Skeletal muscle tissue (tissue), 4 donors: ENCODE results near the gene SLC39A12. TPM values are rescaled to one million over a fixed set of nuclear protein-coding genes. Genes with fewer than 3 reads are reported as not detected.

Source experiments
- H3K27ac ChIP-seq: one replicate; pipeline ENCODE4 v1.7.0; 2013; ENCODE audit warnings: mild to moderate bottlenecking, low read depth, low read length, inconsistent platforms
- H3K27me3 ChIP-seq, 3 donors: one replicate each; pipeline ENCODE4 v1.7.0; 2013; ENCODE audit warnings: low read length in 3 of 3; ENCODE audit not compliant: control insufficient read depth in 3 of 3, insufficient read depth in 3 of 3
- H3K36me3 ChIP-seq, 3 donors: one replicate each; pipeline ENCODE4 v1.7.0; 2013; ENCODE audit warnings: low read length in 3 of 3; ENCODE audit not compliant: control insufficient read depth in 3 of 3, insufficient read depth in 3 of 3
- H3K4me1 ChIP-seq, 3 donors: one replicate each; pipeline ENCODE4 v1.7.0; 2013; ENCODE audit warnings: low read length in 3 of 3, mild to moderate bottlenecking in 3 of 3; ENCODE audit not compliant: control insufficient read depth in 3 of 3, insufficient read depth in 3 of 3
- H3K4me3 ChIP-seq, 3 donors: one replicate each; pipeline ENCODE4 v1.7.0; 2013; ENCODE audit warnings: low read length in 3 of 3
- H3K9ac ChIP-seq, 3 donors: one replicate each; pipeline ENCODE4 v1.7.0; 2013; ENCODE audit warnings: low read length in 3 of 3, mild to moderate bottlenecking in 3 of 3, moderate library complexity in 2 of 3, low read depth in 1 of 3
- H3K9me3 ChIP-seq, 3 donors: one replicate each; pipeline ENCODE4 v1.7.0; 2013; ENCODE audit warnings: low read length in 3 of 3; ENCODE audit not compliant: control insufficient read depth in 3 of 3
- total RNA-seq: library from RNA; depleted of rRNA; stranded (reverse); fragments of >200 nt; gene quantifications from one replicate; pipeline ENCODE4 v1.2.3, GENCODE V29; 2014
- donor health status: Osteomylitis.

Gene SLC39A12
- total RNA-seq, 1 donor from 2014 or later: under 0.01 TPM

DNA sequence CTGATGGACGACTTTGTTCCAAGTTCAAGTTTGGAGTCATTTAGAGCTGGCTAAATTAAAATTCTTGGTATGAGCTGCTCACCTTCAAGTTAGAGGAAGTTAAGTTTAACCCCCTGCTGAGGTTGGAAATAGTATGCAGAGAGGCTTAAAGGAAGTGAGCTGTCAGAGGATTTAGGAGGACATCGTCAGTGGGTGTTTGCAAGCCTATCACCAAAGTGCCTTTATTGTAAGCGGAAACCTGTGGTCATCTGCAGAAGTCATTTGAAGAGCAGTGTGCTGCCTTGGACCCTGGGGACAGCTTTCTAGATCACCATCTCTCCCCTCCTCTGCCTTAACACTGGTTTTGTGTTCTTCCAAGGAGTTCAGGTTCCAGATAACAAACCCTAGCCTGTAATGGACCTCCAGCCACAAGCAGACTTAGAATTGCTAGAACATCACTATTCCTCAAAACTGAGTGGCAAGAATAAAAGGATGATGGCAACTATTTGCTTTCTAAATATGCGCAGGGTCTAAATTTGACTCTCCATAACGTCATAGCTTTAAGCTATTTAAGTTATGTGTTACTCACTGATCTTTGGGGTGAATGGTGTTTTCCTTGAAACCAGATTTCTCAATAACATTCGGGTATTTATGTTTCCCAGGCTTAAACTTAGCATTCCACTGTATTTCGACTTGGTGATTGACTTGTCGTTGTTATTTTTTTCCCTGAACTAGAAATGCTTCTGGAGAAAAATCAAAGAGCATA, 93.4 kb downstream of the SLC39A12 start:
- no peaks in the 10 kb centered on the region for H3K4me1 ChIP-seq
- no peak overlapping the region for H3K4me3 ChIP-seq
- H3K36me3 ChIP-seq: no peaks in the 10 kb centered on the region
- H3K9me3 ChIP-seq: no peaks in the 10 kb centered on the region
- H3K27me3 ChIP-seq: no peaks in the 10 kb centered on the region
- H3K27ac ChIP-seq: no peak overlapping the region
- no peak overlapping the region for H3K9ac ChIP-seq

DNA sequence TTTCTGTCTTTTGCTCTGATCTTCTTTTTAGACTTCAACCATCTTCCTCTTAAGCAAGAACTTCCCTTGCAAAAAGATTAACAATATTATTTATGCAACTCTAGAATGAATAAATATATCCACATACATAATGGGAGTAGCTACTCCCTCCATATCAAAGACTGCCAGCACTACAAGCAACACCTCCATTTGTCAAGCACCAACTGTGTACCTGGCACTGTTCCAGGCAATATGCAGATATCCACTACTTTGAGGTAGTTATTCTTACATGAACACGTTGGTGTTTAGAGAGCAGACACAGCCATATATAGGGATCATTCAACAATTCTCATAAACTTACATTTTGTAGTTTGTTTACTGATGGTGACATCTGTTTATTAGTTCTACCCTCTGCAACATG, 104.9 kb downstream of the SLC39A12 start:
- no peak overlapping the region for H3K4me3 ChIP-seq
- H3K27ac ChIP-seq: no peak overlapping the region
- no peaks in the 10 kb centered on the region for H3K4me1 ChIP-seq
- H3K9ac ChIP-seq: no peak overlapping the region
- no peaks in the 10 kb centered on the region for H3K36me3 ChIP-seq
- no peaks in the 10 kb centered on the region for H3K9me3 ChIP-seq
- no peaks in the 10 kb centered on the region for H3K27me3 ChIP-seq

DNA sequence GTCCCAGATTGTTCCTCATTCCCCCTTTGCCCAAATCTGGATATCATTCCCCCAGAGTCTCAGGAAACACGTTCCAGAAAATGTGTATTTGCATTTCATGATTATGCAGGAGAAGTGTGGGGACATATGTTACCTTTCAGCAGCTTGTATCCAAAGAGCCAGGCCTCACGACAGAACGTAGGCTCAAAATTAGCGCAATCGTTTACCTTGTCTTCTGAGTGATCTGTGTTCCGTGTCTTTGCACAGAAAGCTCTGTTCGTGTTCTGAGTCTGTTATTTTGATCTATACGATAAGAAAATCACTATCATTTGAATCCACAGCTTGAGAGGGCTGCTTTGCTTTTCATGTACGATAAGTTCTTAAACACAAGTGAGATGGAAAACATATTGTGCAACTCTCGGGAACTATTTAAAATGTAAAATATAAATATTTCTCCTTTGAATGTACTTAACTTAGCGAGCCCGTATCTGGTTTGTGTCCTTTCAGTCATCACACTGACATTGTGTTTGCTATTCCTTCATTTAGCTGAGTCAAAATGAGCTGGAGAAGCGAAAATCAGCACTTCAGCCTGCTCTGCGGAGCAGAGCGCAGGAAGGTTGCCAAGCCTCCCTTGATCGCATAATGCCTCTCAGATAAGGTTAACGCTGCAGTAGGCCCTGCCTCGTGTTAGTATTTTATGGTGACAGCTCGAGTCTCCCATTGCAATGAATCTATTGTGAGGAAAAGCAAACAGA, 108.3 kb downstream of the SLC39A12 start:
- Histone ChIP-seq H3K27me3 (no peaks in the 10 kb centered on the region), H3K36me3 (no peaks in the 10 kb centered on the region), H3K9ac (no peak overlapping the region), H3K27ac (no peak overlapping the region), H3K4me1 (no peaks in the 10 kb centered on the region), H3K9me3 (no peaks in the 10 kb centered on the region), H3K4me3 (no peak overlapping the region)

DNA sequence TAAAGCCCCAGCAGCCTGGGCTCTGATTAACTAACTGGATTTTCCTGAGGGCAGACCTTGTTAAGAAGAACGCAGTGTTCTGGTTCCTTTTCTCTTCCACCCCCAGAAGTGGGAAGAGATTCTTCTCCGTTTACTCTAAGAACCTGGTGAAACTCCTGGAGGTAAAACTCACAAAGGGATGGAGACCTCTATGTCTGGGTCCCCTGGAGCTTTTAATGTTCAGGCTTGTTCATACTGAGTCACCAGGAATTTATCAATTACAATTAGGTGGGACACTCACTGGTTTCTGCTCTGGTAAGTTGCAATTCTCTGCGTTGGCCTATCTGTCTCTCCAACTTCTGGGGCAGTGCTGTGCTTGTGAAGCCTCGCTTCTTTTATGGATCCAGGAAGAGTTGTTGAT, 115.2 kb downstream of the SLC39A12 start:
- H3K4me3 ChIP-seq: no peak overlapping the region
- no peaks in the 10 kb centered on the region for H3K36me3 ChIP-seq
- H3K27ac ChIP-seq: no peak overlapping the region
- H3K9ac ChIP-seq: no peak overlapping the region
- no peaks in the 10 kb centered on the region for H3K4me1 ChIP-seq
- no peaks in the 10 kb centered on the region for H3K9me3 ChIP-seq
- peaks cover 0 to 3% (median 0%) of the 10 kb centered on the region in 3 donors for H3K27me3 ChIP-seq

DNA sequence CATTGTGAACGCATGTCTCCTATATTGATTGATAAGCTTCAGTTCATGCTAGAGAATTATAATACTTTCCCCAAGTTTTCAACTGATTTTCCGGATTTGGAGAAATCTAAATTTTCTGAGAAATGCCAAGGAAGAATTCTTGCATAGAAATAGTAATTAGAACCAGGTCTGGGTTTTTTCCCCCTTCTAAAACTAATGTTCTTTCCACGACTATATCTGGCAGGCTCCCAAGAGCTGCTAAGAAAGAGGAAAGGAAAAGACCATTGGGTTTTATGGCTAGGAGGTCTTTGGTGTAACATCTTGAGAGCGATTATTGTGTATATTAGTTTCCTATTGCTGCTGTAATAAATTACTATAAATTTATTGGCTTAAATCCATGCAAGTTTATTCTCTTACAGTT, 116.7 kb downstream of the SLC39A12 start:
- no peaks in the 10 kb centered on the region for H3K36me3 ChIP-seq
- H3K4me3 ChIP-seq: no peak overlapping the region
- no peak overlapping the region for H3K27ac ChIP-seq
- H3K27me3 ChIP-seq: peaks cover 0 to 3% (median 0%) of the 10 kb centered on the region in 3 donors
- no peak overlapping the region for H3K9ac ChIP-seq
- H3K9me3 ChIP-seq: no peaks in the 10 kb centered on the region
- H3K4me1 ChIP-seq: no peaks in the 10 kb centered on the region

- no peak overlapping the region for H3K9ac ChIP-seq
Measured at GRCh38 chr10:18071591-18071990, 119.9 kb downstream of the SLC39A12 start.

DNA sequence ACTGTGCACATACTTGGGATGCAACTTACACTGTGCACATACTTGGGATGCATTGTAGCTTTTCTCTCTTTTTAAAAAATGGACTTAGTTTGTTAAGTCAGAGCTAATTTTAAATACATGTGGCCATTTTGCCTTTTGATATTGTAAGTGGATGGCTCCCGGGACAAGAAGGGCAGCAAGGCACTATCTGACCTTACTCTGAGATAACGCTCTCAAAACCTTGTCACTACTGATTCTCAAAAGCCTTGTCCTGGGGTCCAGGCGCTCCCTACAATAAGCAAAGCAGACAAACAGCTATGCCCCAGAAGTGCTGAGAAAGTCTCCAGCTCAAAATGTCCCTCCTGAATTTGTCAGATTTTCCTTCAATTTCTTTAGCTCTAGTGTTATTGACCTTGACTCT, 121.6 kb downstream of the SLC39A12 start:
- peaks cover 0 to 3% (median 0%) of the 10 kb centered on the region in 3 donors for H3K27me3 ChIP-seq
- H3K9ac ChIP-seq: no peak overlapping the region
- H3K4me1 ChIP-seq: no peaks in the 10 kb centered on the region
- no peak overlapping the region for H3K4me3 ChIP-seq
- no peaks in the 10 kb centered on the region for H3K9me3 ChIP-seq
- H3K36me3 ChIP-seq: no peaks in the 10 kb centered on the region
- no peak overlapping the region for H3K27ac ChIP-seq

More at GRCh38 chr10:18071591-18071990, 119.9 kb downstream of the SLC39A12 start:
- peaks cover 0 to 3% (median 0%) of the 10 kb centered on the region in 3 donors for H3K27me3 ChIP-seq
- H3K36me3 ChIP-seq: no peaks in the 10 kb centered on the region
- H3K9me3 ChIP-seq: no peaks in the 10 kb centered on the region
- H3K4me3 ChIP-seq: no peak overlapping the region
- no peaks in the 10 kb centered on the region for H3K4me1 ChIP-seq
- no peak overlapping the region for H3K27ac ChIP-seq

- Histone ChIP-seq H3K9me3 (no peaks in the 10 kb centered on the region), H3K4me1 (no peaks in the 10 kb centered on the region), H3K27me3 (no peaks in the 10 kb centered on the region), H3K36me3 (no peaks in the 10 kb centered on the region), H3K4me3 (no peak overlapping the region), H3K27ac (no peak overlapping the region), H3K9ac (no peak overlapping the region)
Measured at GRCh38 chr10:18075881-18076280, 124.2 kb downstream of the SLC39A12 start.

DNA sequence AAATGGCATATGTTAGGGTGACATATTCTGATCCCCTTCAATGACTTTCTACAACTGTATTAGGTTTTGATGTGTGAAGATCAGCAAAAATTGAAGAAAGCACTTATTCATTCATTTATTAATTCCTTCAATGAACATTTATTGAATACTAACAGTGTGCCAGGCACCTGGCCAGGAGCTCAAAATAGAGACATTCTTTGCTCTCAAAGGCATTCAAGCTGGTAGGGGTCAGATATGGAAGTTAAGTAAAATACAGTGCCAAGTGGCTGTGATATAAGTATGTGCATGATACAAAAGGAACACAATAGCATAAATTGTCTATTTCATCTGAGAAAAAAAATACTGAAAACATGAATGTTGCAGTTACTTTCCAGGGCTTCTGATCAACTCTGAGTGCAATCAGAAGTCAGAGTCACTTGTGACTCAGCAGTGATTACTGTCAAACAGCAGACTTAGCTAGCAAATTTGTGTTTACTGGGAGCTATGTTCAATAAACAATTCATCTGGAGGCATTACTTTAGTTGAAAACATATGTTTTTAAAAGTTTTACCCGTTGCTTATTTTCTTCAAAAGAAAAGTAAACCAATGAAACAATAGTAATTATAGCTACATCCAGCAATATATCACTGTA, 128.1 kb downstream of the SLC39A12 start:
- peaks cover 0 to 3% (median 0%) of the 10 kb centered on the region in 3 donors for H3K27me3 ChIP-seq
- H3K4me1 ChIP-seq: no peaks in the 10 kb centered on the region
- H3K36me3 ChIP-seq: no peaks in the 10 kb centered on the region
- no peak overlapping the region for H3K9ac ChIP-seq
- H3K9me3 ChIP-seq: no peaks in the 10 kb centered on the region
- no peak overlapping the region for H3K4me3 ChIP-seq
- H3K27ac ChIP-seq: no peak overlapping the region

DNA sequence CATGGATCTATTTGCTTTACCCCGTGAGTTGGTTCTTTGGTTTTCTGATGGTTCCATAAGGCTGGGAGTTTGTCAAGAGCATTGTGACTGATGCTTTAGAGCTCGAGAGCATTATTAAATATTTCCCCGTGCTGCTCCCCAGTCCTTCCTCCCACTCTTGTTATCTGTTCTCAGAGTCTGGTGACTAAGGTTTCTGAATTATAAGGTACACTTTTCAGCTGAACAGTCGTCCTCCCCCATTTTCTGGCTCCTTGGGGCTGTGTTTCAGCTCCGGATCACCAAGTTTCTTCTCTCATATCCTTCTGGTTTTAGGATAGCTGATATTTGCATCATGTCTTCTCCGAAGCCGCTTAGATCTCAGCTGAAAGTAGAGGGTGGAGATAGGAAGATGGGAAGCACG, 130.7 kb downstream of the SLC39A12 start:
- no peaks in the 10 kb centered on the region for H3K9me3 ChIP-seq
- no peak overlapping the region for H3K4me3 ChIP-seq
- H3K9ac ChIP-seq: no peak overlapping the region
- H3K4me1 ChIP-seq: no peaks in the 10 kb centered on the region
- H3K36me3 ChIP-seq: no peaks in the 10 kb centered on the region
- H3K27me3 ChIP-seq: peaks cover 0 to 3% (median 0%) of the 10 kb centered on the region in 3 donors
- no peak overlapping the region for H3K27ac ChIP-seq
